ENCODE data around the gene MATN1.

Gene MATN1

DNA sequence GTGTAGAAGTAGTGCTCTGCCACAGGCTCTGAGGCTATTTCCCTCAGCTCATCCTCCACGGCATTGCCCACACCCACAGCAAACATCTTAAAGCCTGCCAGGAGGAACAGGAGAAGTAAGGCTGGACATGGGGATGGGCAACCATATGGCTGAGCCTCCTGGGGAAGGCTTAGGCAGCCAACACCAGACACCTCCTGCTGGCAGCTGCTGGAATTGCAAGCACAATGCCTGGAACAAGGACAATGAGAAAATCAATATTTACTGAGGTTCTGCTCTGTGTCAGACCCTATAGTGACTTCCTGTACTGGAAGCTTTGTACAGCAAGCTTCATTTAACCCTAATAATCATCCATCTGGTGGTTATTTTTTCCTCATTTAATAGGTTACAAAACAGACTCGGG is 8.2 kb downstream of the MATN1 start:
- peak; percentile 20 for DNase-seq

DNA sequence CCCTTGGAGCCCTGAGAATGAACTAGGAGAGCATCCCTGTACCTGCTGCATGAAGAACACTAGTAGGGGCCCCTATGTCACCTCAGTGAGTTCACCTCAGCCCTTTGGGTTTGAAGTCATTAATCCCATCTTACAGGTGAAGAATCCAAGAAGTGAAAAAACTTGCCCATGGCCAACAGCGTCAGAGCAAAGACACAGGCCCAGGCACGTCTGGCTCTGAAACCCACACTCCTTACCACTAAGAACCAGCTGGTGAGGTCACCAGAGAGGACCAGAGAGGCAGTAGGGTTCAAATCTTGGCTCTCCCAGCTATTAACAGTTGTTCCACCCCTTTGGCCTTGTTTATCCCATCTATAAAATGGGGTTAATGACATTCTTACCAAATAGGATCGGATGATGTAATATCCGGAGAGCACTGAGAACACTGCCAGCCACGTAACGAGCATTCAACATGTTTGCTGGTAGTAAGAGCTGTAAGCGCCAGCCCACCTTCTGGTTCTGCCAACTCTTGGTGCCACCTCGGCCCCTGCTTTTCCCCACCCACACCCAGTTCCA is 8.8 kb downstream of the MATN1 start:
- DNase-seq, result no peak

DNA sequence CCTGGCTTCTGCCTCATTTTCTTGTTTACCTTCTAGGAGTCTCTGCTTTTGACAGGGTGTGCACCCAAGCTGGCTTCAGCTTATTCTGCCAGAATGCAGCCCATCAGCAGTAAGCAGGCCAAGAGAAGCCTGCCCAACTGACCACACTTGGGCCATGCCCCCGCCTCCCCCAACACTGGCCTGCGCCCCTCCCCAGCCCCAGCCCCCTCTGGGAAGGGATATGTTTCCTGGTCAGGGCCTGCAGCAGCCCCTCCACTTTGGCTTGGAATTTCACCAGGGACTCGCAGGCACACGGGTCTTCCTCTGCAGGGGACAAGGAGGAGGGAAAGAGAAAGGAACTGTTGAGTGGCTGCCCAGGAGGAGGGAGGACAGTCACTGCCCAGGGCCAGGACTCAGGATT is 9.4 kb downstream of the MATN1 start:
- no peak for DNase-seq

DNA sequence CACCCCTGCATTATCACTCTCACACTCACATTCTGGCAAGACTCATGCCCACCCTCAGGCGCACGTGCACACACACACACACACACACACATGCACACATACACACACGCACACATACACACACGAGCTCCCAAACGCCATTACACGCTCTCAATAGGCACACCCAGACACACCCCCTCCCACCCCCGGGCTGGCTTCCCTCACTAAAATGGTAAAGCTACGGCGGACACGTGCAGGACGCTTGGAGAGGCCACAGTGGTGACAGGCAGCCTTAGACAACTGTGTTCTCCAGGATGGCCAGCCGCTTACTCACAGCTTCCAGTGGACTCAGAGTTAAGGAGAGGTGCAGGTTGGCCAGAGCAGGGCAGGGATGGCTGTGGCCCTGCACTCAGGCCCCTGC is 10.1 kb downstream of the MATN1 start:
- DNase-seq, result no peak

DNA sequence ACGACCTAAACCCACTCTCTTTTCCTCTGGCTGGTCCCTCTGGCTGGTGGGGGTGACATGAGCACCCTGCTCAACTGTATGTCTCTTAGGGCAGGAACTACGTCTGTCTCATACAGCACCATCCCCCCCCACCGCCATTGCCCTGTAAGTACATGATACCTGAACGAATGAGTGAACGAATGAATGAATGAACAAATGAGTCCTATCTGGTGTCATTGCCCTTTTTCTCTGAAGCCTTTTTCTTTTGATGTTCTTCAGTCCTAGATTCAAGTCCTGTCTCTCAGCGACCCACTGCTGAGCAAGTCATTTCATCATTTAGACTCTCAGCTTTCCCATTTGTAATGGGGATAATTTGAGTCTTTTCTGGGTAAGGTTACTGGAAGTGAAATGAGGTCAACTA is 10.8 kb downstream of the MATN1 start:
- DNase-seq, result no peak

DNA sequence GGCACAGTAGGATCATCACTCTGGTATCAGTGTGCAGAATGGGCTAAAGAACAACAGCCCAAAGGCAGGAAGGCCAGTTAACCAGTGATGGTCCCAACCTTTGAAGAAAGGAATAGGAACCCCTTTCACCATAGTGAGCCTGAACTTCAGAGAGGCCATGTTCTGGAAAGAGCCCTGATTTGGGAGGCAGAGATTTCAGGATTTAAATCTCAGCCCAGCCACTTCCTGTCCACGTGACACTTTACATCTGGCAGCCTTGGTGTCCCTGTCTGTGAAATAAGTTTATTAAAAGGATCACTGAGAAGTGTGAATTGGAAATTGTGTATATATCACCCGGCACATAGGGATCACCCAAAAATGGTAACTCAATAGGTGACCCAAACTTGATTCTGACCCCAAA is 13.0 kb downstream of the MATN1 start:
- DNase-seq, result no peak

DNA sequence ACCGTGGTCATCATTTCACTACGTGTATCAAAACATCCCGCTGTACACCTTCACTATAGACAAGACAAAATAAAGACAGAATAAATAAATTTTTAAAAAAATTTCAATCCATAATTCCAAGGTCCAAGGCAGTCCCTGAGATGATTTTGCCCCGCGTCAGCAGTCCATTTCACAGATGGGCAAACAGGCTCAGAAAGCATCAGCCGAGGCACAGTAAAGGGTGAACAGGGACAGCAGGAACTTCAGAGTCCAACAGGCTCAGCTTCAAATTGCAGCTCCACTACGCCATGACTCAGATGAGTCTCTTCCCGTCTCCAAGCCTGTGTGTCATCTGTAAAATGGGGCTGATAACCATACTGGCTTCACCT is 15.0 kb downstream of the MATN1 start:
- DNase-seq, result no peak

DNA sequence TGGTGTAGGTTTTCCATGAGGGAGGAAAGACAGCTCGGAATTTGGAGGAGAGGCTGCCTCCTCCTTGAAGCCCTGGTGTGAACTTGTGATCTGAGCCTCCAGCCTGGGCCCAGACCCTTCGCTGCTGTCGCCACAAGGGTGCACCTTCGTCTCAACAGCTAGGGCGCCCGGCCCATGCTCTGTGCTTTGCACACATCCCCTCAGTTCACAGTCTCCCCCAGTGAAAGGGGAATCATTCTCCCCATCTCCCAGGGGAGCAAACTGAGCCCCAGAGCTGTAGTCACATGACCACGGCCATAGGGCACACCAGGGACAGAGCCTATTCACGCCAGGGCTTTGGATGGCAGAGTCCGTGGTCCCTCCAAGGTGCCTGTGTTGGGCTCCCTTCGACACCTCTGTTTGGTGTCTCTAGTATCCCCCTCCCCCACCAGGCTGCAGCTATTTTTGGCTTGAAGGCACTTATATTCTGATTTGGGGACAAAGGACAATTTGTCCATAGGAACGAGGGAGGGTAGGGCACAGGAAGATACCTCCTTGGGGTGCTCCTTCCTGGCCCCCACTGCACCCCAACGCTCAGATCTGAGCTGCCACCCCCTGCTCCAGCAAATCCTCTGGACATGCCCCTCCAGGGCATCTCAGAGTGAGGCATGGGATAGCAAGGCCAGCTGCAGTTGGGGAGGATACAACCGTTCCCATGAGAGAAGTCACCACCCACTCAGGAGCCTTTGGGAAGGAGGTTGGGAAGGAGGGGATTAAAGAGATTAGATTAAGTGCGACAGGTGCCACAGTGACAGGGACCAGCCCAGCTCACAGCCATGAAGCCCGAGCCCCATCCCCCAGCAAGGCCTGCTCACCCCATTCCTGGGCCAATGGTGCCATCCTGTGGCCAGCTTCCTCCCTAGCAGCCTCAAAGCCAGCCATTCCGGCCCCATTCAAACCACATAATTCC is 15.7 kb downstream of the MATN1 start:
- DNase-seq, result peak; percentile 57

DNA sequence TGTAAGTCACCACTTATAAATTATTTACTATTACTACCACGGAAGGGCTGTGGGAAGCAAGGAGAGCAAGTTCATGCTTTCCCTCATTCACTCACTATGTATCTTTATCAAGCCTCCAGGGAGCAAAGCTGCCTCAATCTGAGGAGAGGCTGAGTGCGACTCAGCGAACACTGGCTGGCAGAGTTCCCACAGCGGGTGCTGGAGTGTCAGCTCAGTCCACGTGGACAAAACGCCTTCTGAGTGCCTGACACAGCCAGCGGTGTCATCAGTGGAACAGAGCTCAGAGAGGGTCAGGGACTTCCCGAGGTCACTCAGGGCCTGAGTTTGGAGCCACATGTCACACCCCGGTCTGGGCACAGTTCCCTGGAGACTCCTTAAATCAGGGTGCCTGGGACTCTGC is 16.9 kb downstream of the MATN1 start:
- no peak for DNase-seq

DNA sequence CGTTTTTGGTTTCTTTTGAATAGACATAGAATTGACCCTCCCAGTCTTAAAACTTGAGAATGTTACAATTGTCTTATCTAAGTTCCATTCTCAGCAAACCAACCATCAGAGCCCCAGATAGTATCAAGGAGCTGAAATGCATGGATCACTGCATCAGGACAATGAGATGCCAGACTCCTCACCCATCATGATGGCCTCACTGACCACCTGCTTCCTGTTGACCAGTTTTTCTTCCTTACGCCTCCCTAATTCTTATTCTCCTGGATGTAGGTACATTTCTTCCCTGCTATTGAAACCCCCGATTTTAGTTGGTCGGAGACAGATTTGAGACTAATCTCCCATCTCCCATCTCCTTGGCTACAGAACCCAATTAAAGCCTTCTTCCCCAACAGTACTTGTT is 17.7 kb downstream of the MATN1 start:
- no peak for DNase-seq

DNA sequence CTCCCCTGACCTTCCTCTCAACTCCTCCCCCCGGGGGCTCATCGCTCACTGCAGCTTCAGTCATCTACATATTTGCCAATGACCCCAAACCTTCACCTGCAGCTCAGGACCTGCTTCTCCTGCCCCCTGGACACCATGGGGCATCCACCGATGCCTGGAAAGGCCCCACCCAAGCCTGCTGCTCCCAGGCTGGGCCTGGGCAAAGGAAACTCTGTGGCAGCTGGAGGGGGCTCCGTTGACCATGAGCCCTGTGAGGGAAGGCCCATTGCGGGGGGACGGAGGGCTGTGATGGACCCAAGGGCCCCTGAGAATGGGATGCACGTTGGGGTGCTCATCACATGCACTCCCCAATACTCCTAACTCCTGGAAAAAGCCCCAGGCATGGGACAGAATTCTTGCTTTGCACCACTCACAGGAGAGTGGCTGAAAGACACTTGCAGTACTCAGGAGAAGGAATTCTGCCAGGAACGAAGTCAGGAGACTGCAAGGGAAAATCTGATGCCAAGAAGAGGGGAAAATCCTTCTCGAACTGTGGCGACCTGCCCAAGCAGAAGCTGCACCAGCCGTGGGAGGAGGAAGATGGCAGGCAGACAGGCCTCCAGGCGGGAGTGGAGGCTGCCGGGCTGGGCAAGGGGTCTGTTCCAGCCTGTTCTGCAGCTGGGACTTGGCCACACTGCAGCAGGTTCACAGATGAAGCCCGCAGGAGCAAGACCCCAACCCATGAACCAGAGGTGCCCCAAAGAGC is 18.4 kb downstream of the MATN1 start:
- no peak for DNase-seq

DNA sequence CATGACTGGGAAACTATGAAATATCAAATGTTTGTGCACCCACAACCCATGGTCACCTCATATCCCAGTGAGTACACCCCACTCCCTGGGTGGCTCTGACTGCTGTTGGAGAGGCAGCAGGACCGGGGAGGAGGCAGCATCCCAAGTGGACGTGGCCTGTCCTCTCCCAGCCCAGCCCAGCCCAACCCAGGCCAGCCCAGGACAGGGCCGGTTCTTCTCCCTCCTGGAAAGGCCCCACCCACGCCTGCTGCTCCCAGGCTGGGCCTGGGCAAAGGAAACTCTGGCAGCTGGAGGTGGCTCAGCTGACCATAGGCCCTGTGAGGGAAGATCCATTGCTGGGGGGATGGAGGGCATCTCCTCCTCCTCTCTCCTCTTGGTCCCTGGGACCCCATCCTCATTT is 19.1 kb downstream of the MATN1 start:
- DNase-seq, result no peak

DNA sequence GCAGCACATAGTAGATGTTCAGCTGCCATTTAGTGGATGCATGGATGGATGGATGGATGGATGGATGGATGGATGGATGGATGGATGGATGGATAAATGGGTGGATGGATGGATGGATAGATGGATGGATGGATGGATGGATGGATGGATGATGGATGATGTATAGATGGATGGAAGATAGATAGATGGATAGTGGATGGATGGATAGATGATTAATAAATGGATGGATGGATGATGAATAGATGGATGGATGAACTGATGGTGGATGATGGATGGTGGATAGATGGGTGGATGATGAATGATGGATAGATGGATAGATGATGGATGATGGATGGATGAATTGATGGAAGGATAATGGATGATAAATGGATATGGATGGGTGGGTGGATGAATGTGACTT is 20.6 kb downstream of the MATN1 start:
- no peak for DNase-seq

DNA sequence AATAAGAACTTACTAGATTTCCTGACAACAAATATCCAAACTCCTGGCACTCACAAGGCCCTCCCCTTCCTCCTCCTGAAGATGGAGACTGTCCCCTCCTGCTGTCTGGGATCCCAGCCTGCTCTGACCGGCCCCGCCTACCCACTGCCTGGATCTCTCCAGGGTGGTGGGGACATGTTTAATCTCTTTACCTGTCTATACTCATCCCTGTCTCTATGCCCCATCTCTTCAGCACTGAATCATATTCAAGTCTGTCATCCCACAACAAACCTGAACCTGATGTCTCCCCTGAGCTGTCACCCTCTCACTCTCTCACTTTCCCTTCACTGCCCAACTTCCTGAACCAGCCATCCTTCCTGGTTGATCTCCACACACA is 22.1 kb downstream of the MATN1 start:
- DNase-seq, result no peak

DNA sequence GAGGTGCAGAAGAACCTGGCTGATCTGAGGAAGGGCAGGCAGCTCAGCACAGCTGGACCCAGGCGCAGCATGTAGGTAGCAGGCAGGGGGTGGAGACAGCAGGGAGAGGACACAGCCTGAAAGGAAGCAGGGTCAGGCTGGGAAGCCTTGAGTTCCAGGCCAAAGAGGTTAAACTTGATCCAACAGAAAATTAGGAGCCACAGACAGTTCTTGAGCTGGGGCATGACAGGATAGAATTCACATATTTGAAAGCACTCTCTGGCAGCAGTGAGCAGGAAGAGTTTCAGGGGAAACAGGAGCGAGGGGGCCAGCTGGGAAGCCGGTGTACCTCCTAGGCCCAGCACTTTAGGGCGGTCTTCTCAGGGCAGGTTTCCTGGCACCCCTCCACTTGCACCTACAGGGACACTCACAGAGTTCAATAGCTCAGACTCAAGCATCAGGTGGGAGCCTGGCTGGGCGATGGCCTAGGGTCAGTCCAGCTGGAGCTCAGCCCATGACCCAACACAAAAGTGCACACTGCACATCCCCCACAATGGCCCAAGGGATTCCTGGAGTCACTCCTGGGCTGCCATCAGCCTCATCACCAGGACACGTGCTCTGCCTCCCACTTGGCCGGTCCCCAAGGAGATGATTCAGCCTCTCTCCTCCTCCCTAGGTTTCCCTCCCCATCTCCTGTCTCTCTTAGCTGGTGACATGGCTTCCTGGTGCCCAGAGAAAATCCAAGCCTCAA is 22.7 kb downstream of the MATN1 start:
- DNase-seq, result no peak

DNA sequence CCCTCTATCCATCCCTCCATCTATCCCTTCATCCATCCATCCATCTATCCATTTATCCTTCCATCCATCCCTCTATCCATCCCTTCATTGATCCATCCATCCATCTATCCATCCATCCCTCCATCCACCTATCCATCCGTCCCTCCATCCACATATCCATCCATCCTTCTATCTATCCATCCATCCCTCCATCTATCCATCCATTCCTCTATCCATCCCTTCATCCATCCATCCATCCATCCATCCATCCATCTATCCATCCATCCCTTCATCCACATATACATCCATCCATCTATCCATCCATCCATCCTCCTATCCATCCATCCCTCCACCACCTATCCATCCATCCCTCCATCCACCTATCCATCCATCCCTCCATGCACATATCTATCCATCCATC is 23.6 kb downstream of the MATN1 start:
- no peak for DNase-seq

DNA sequence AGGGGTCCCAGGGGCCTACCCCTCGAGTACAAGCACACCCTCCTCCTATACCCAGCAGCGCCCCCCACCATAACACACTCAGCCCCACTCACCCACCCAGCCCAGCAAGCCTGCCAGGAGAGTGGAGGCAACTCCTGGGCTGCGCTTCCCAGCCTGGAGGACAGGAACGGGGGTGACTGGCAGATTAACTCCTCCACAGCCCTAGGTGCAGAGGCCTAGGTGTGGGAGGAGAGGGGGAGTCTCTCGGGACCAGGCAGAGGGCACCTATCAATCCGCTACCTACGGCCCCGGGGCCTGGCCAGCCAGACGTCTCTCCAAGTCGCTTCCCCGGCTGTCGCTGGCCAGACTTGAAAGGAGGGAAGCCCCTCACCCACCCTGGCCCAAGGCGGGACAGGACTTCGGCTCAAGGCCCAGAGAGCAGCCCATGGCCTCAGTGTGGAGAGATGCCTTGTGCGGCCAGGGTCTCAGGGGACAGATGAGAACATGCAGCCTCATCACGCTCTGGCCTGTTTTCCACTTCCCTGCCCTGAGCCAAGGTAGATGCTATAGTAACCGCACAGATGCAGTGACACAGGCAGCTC is 24.9 kb downstream of the MATN1 start:
- DNase-seq, result no peak

DNA sequence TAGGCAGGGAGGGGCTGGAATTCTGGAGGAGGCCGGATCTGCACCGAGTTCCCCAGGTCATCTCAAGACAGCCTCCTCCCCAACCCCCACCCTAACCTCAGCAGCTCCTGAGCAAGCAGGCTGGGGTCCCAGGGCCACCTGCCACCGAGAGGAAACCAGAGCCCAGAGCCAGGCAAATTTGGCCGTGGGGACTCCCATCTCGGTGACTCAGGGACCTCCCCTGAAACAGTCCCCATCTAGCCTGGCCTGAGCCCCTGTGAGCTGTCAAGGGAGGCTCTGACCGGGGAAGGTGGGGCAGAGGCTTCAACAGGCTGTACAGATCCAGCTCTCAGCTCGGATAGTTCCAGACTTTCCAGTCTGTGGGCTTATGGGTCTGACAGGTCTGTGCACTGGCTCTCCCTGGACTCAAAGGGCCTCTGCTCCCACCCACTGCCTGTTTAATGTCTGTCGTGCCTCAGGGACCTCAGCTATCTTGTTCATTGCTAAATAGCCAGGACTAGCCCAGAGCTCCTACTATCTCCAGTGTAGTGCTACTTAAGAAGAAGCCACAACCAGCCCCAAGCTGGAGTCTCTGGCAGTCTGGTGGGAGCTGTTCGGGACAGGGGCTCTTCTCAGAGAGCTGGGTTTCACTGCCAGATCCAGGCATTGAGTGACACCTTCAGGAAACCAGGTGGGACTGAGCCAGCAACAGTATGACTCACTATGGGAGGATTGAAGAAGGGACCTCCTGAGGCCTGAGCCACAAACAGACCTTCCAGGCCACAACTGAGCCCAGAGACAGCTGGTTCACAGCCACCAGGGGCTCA is 25.6 kb downstream of the MATN1 start:
- no peak for DNase-seq

DNA sequence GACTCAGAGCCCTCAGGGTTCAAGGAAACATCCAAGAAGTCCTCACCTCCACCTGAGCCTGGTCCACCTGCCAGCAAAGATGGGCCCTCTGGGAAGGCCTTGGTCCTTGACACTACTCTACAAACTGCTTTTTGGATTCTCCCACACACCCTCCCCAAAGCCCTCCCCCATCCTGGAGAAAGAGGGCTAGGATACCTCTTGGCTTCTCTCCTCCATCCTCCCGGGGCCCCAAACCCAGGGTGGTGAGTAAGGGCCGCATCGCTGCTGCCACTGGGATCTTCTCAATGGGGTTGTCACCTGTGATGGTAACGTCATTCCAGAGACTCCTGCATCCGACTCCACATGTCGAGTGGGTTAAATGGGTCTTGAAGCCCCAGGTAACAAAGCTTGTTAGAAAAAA is 26.6 kb downstream of the MATN1 start:
- no peak for DNase-seq

DNA sequence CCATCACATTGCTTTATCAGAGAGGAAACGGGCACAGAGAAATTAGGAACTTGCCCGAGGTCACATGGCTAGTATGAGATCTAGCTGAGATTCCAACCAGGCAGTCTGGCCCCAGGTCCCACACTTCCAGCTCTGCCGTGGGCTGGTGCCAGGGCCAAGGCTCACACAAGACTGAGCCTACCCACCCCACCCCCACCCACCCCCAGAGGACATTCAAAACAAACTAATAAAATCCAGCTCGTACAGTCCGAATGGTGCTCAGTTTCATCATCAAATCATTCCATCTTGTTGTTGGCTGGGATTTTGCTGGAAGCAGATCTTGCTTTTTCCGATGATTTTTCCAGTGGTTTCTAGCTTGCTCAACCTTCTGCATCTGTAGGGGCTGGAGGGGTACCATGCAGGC is 27.9 kb downstream of the MATN1 start:
- no peak for DNase-seq

DNA sequence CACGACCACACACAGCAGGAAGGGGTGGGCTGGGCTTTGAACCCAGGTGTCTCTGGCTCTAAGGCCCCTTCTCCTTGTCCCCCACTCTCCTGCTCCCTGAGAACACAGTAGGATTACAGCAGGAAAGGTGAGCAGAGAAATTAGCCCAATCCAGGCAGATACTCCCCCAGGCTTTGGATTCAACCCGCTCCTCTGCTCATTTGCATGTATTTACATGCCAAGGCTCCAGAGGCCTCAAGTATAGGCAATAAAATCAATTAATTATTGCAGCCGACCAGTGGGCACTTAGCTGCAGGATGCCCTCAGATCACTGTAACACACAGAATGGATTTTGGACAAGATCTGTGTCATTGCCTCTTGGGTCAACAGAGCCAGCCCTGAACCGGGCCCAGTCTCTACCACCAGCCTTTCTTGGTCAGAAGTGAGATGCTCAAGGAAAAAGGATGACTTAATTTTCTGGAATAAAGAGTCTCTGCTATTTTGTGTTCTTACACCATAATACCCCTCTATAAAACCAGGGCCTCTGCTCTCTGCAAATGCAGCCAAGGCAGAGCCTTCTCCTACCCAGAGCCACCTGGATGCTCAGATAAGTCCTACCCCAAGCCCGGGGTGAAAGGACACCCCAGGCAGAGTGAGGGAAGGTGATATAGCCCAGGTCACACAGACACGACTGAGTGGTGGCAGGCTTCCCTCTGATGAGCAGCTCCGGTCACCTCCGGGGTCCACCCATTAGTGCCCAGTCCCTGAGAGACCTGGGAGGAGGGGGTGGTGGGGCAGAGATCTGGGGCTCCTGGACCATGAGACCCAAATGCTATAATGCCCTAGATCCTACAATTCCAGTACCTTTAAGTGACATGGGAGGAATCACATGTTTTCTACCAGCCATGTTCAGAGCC is 28.9 kb downstream of the MATN1 start:
- no peak for DNase-seq
